Activated gamma-delta T cell treated with anti-CD3 and anti-CD28 coated beads, Interleukin-2, amount 50 U/mL, for 16 hours (primary cell): ENCODE measurements around the gene PARN.
"Not testable (repeated sequence)": the region's sequence is repeated elsewhere in the genome, so short reads cannot be mapped to it uniquely, and the experiment has no call there.

Experiments used
- DNase-seq: peaks from one replicate; pipeline ENCODE4 v3.0.0-alpha.2; 2020; ENCODE audit warnings: low read depth

PARN gene

DNA sequence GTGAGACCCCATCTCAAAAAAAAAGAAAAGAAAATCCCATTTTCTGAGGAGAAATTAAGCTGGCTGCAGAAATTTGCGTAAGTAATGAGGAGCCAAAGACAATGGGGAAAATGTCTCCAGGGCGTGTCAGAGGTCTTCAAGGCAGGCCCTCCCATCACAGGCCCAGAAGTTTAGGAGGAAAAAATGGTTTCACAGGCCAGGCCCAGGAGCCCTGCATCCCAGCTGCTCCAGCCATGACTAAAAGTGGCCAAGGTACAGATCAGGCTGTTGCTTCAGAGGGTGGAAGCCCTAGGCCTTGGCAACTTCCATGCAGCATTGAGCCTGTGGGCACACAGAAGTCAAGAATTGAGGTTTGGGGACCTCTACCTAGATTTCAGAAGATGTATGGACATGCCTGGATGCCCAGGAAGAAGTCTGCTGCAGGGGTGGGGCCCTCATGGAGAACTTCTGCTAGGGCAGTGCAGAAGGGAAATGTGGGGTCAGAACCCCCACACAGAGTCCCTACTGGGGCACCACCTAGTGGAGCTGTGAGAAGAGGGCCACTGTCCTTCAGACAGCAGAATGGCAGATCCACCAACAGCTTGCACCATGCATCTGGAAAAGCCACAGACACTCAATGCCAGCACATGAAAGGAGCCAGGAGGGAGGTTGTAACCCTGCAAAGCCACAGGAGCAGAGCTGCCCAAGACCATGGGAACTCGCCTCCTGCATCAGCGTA, 55.2 kb downstream of the PARN start:
- not testable (repeated sequence) for DNase-seq

- DNase-seq: no peak
Measured at GRCh38 chr16:14572535-14572934, 57.5 kb downstream of the PARN start.

- DNase-seq: no peak
Measured at GRCh38 chr16:14569213-14569612, 60.8 kb downstream of the PARN start.

DNA sequence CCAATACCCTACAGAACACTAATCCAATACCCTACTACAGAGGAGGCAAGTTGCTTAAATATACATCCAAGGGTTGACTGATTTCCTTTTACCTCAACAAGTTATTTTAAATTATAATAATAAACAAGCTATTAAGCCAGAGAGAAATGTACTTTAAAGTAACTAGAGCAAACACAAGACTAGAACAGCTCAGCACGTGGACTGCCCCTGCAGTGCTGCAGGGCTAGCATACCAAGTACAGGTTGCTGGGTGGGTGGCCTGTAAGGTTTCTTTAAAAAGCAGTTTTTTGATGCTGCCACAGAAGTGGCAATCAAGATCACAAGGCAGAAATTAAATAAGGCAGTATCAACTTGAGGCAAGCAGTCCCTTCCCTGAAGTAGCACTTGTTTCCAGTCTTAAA, 63.5 kb downstream of the PARN start:
- DNase-seq: no peak

GRCh38 chr16:14565688-14566025, 64.4 kb downstream of the PARN start:
- DNase-seq: no peak

- no peak for DNase-seq
Measured at GRCh38 chr16:14564861-14565687, 65.0 kb downstream of the PARN start.

- no peak for DNase-seq
Measured at GRCh38 chr16:14564323-14564722, 65.7 kb downstream of the PARN start.

- no peak for DNase-seq
Measured at GRCh38 chr16:14562691-14563491, 67.2 kb downstream of the PARN start.

- no peak for DNase-seq
Measured at GRCh38 chr16:14560523-14560922, 69.5 kb downstream of the PARN start.

- no peak for DNase-seq
Measured at GRCh38 chr16:14559809-14560241, 70.2 kb downstream of the PARN start.

DNA sequence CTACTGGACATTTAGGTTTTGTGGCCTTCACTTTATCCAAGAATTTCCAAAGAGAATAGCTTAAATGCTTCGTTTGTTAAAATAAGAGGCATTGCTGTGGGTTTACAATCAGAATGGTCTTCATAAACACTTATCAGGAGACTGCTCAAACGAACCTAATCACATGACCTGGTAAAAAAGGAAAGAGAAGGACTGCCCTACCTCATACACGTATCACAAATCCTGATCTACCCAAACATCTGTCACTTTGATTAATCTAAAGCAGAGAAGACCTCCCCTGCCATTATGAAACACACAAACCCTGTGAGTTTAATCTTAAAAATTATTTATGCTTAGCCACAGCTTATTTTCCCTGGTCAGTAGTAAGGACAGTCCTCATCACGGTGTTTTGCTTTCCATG, 76.6 kb downstream of the PARN start:
- no peak for DNase-seq

DNA sequence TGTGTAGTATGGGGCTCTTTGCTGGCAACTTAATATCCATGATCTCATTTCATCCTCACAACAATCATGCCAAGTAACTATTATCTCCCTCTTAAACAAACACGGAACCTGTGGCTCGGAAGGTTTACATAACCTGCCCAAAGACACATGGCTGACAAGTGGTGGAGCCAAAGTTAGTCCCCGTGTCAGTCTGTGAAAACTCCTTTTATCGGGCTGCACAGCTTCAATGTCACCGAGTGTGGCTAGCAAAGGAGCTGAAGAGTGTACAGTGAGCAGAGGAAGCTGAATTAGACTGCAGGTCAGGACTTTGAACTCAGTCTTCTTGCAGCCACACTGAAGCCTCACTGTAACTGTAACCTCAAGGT, 80.3 kb downstream of the PARN start:
- DNase-seq: no peak

DNA sequence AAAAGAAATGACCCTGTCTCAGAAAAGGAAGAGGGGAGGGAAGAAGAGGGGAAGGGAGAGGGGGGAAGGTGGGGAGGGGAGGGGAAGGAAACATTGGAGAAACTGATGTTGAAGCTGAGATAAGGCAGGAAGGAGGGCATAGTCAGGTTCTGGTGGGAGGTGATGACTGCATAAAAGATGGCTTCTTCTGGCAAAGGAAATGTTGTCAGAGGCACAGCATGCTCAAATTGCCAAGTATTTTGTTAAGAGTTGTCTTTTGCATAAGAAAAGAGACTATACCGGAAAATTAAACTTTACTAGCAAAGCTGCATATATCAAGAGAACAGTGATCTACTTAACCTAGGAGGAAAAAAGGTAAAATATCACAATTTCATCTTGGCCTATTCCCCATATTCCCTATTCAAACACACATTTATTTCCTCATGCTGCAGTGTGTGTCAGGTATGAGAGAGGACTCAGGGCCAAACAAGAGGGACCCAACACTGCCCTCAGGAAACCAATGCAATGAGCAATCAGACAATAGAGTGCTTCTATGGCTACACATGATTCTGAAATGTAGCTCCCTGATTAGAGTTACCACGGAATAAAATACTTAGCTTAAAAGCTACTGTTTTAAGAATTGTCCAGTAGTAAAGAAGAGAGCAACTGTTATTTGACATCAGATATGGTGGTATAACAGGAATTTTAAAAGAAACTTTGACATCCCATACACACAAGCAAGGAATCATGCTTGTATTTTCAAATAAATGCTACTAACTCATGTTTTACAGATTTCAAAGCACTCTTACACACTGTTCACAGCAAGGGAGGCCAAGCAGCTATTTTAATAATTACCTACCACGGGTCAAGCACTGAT, 80.9 kb downstream of the PARN start:
- no peak for DNase-seq

GRCh38 chr16:14545346-14545884, 84.6 kb downstream of the PARN start:
- no peak for DNase-seq

DNA sequence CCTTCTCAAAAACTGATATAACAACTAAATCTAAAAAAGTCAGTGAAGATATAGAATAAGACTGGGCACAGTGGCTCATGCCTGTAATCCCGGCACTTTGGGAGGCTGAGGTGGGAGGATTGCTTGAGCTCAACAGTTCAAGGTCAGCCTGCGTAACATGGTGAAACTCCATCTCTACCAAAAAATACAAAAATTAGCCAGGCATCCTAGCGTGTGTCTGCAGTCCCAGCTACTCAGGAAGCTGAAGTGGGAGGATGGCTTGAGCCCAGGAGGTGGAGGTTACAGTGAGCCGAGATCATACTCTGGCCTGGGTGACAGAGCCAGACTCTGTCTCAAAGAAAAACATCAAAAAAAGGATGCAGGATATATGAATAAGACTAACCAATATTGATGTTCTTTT, 85.2 kb downstream of the PARN start:
- not testable (repeated sequence) for DNase-seq

- no peak for DNase-seq
Measured at GRCh38 chr16:14539631-14540030, 90.4 kb downstream of the PARN start.

GRCh38 chr16:14539156-14539555, 90.9 kb downstream of the PARN start:
- DNase-seq: no peak

DNA sequence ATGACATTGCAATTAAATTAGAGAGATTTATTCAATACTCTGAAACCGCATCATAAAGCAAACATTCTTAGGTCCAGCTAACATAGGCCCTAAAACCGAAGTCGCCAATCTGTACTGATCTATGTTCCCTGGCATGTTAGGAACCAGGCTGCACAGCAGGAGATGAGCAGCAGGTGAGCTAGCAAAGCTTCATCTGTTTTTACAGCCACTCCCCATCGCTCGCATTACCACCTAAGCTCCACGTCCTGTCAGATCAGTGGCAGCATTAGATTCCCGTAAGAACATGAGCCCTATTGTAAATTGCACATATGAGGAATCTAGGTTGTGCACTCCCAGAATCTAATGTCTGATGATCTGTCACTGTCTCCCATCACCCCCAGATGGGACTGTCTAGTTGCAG, 91.5 kb downstream of the PARN start:
- DNase-seq: no peak

GRCh38 chr16:14531613-14532012, 98.4 kb downstream of the PARN start:
- DNase-seq: no peak

- DNase-seq: no peak
Measured at GRCh38 chr16:14531101-14531500, 99.0 kb downstream of the PARN start.

DNA sequence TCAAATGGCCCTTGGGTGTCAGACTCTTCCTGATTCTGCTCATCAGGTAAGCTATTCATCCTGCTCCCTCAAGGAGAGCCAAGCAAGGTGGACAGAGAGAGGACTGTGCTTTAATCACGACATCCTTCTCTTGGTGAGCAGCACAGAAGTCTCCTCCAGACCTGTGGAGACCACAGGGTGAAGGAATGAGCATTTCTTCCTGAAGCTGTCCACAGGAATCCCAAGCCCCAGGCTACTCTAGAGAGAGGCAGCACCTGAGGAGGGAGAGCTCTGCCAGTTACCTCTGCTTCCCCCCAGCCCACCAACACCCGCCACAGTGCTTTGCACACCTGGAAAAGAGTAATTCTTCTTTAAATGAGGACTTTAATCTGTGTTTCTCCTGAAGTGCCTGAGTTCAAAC, 100.0 kb downstream of the PARN start:
- DNase-seq: no peak
